Measurements from ENCODE around the gene SLC35A2. TPM values are rescaled to one million over a fixed set of nuclear protein-coding genes. Genes with fewer than 3 reads are reported as not detected.
"Not testable (repeated sequence)": the region's sequence is repeated elsewhere in the genome, so short reads cannot be mapped to it uniquely, and the experiment has no call there.

SLC35A2 gene
- total and polyA plus RNA-seq, 2 of the 4 experiments (the other 2 are of a cell fraction) = 10.8 to 48.3 TPM

- intact Hi-C loops (cut with micrococcal nuclease) = no loop called here
These were observed 27.7 kb downstream of the SLC35A2 start for GRCh38 chrX:48883729-48884128.

DNA sequence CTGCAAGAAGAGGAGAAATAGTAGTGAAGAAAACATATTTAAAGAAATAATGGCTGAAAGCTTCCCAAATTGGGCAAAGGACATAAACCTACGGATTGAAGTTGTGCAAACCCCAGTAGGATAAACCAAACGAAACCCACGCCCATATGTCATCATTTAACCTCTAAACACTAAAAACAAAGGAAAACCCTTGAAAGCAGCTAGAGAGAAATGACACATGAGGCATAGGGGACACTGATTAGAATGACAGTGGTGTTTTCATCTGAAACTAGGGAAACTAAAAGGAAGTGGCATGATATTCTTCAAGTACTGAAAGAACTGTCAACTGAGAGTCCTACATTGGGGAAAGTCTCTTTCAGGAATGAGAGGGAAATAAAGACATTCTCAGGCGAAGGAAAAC is 34.5 kb downstream of the SLC35A2 start:
- POLR2A ChIA-PET (ENCODE audit: unreplicated experiment) = interaction anchor here (0.6 kb wide), 1 partner anchor 1592 kb away, joined by 9 read pairs; no protein-coding TSS in a partner anchor
- H2BK120ac ChIP-seq (ENCODE audit: low read depth, low read length); H3K9me1 ChIP-seq (ENCODE audit: insufficient read depth, low read length); H3K4me2 ChIP-seq (ENCODE audit: low read depth, low read length); H3K9ac ChIP-seq (ENCODE audit: low read depth, low read length); H3K27ac ChIP-seq (ENCODE audit: insufficient read depth, low read length); H3K79me1 ChIP-seq (ENCODE audit: low read depth in 1 of 2, low read length in 2 of 2); H3K56ac ChIP-seq (ENCODE audit: extremely low read depth, insufficient read depth, low read length); H3K27me3 ChIP-seq (ENCODE audit: control insufficient read depth, insufficient read depth, low read length); in situ Hi-C loops (cut with MboI; ENCODE audit: low sequenced_read_pairs); H3K36me3 ChIP-seq (ENCODE audit: control insufficient read depth, insufficient read depth, low read length); DNase-seq; H2AFZ ChIP-seq (replicated peaks; ENCODE audit: low read length, poor library complexity); H4K20me1 ChIP-seq (ENCODE audit: insufficient read depth, low read length); H3K18ac ChIP-seq (ENCODE audit: low read depth, low read length); ATAC-seq (ENCODE audit: low read depth); CTCF ChIA-PET; H2AK9ac ChIP-seq (replicated peaks; ENCODE audit: low read depth, low read length, poor library complexity); H3K4ac ChIP-seq (ENCODE audit: low read depth, low read length); H3K14ac ChIP-seq (replicated peaks; ENCODE audit: low read depth, low read length); H2BK15ac ChIP-seq (ENCODE audit: low read depth, low read length); dilution Hi-C loops (cut with HindIII; ENCODE audit: low sequenced_read_pairs, unreplicated experiment); H4K8ac ChIP-seq (ENCODE audit: low read depth in 2 of 2, low read length in 2 of 2); H2BK20ac ChIP-seq (ENCODE audit: low read depth, low read length); H4K91ac ChIP-seq (ENCODE audit: insufficient read depth, low read depth, low read length); H3K4me3 ChIP-seq (ENCODE audit: insufficient read depth, low read depth, low read length); H4K5ac ChIP-seq (ENCODE audit: low read depth, low read length); H2BK5ac ChIP-seq (ENCODE audit: low read depth, low read length, poor library complexity, severe bottlenecking); H3K9me3 ChIP-seq (ENCODE audit: control insufficient read depth, insufficient read depth, low read length); H2AK5ac ChIP-seq (ENCODE audit: low read depth, low read length); H3K4me1 ChIP-seq (ENCODE audit: control insufficient read depth, insufficient read depth, low read length); H3K23ac ChIP-seq (ENCODE audit: low read depth, low read length); BruUV-seq (replicated peaks); intact Hi-C loops (cut with micrococcal nuclease): not testable (repeated sequence)
- no CpG with 5 or more reads among the region's 4 CpGs for WGBS, 2 experiments (ENCODE audit: extremely low coverage in 2 of 2, insufficient read length in 1 of 2)

More at GRCh38 chrX:48883729-48884128, 27.7 kb downstream of the SLC35A2 start:
- Histone ChIP-seq H3K56ac (ENCODE audit: extremely low read depth, insufficient read depth, low read length) (no peak overlapping the region), H3K79me1 (ENCODE audit: low read depth in 1 of 2, low read length in 2 of 2) (no peaks in the 10 kb centered on the region), H3K9me1 (ENCODE audit: insufficient read depth, low read length) (no peaks in the 10 kb centered on the region), H3K4me3 (ENCODE audit: insufficient read depth, low read depth, low read length) (no peak overlapping the region), H2AFZ (replicated peaks; ENCODE audit: low read length, poor library complexity) (no peak overlapping the region), H3K18ac (ENCODE audit: low read depth, low read length) (no peak overlapping the region), H2BK15ac (ENCODE audit: low read depth, low read length) (no peak overlapping the region), H3K27me3 (ENCODE audit: control insufficient read depth, insufficient read depth, low read length) (no peaks in the 10 kb centered on the region), H4K8ac (ENCODE audit: low read depth in 2 of 2, low read length in 2 of 2) (no peak overlapping the region), H3K14ac (replicated peaks; ENCODE audit: low read depth, low read length) (no peak overlapping the region), H3K23ac (ENCODE audit: low read depth, low read length) (no peak overlapping the region), H3K4me2 (ENCODE audit: low read depth, low read length) (no peak overlapping the region), H3K9me3 (ENCODE audit: control insufficient read depth, insufficient read depth, low read length) (no peaks in the 10 kb centered on the region), H2AK5ac (ENCODE audit: low read depth, low read length) (no peak overlapping the region), H2BK20ac (ENCODE audit: low read depth, low read length) (no peak overlapping the region), H3K27ac (ENCODE audit: insufficient read depth, low read length) (no peak overlapping the region), H4K5ac (ENCODE audit: low read depth, low read length) (no peak overlapping the region), H2AK9ac (replicated peaks; ENCODE audit: low read depth, low read length, poor library complexity) (no peak overlapping the region), H4K91ac (ENCODE audit: insufficient read depth, low read depth, low read length) (no peak overlapping the region), H2BK5ac (ENCODE audit: low read depth, low read length, poor library complexity, severe bottlenecking) (no peak overlapping the region), H3K4me1 (ENCODE audit: control insufficient read depth, insufficient read depth, low read length) (no peaks in the 10 kb centered on the region), H3K36me3 (ENCODE audit: control insufficient read depth, insufficient read depth, low read length) (no peaks in the 10 kb centered on the region), H3K9ac (ENCODE audit: low read depth, low read length) (no peak overlapping the region), H3K4ac (ENCODE audit: low read depth, low read length) (no peak overlapping the region), H2BK120ac (ENCODE audit: low read depth, low read length) (no peak overlapping the region), H4K20me1 (ENCODE audit: insufficient read depth, low read length) (no peaks in the 10 kb centered on the region)
- no TSS peak for BruUV-seq (replicated peaks)
- dilution Hi-C loops (cut with HindIII; ENCODE audit: low sequenced_read_pairs, unreplicated experiment) (no loop called here), in situ Hi-C loops (cut with MboI; ENCODE audit: low sequenced_read_pairs) (no loop called here)
- ATAC-seq (ENCODE audit: low read depth) (no peak), DNase-seq (no peak)
- 69% methylated on average over 5 of the region's 10 CpGs; no CpG with 5 or more reads in 1 of the 2 experiments for WGBS, 2 experiments (ENCODE audit: extremely low coverage in 2 of 2, insufficient read length in 1 of 2)
- TF ChIP-seq ELK1 (IDR thresholded peaks at IDR 0.05; ENCODE audit: borderline replicate concordance, low read depth, low read length) (no peak), SMC3 (IDR thresholded peaks at IDR 0.05; ENCODE audit: low read depth, low read length) (no peak), FOS (IDR thresholded peaks at IDR 0.05; ENCODE audit: low read depth, low read length) (no peak), NFE2L2 (IDR thresholded peaks at IDR 0.05; ENCODE audit: low read depth, low read length) (no peak), MAFK (IDR thresholded peaks at IDR 0.05; ENCODE audit: low read depth, low read length) (no peak)
- ChIA-PET POLR2A (ENCODE audit: unreplicated experiment) (no interaction called here), CTCF (no interaction called here)

Data from IMR-90 (cell line).